K562 (cell line): Measurements from ENCODE around the gene FCHSD1. TPM values are rescaled to one million over a fixed set of nuclear protein-coding genes. Genes with fewer than 3 reads are reported as not detected.

Experiments
- ATAC-seq: fragments of 200-7000 bp; cut with Tn5 transposase; 3 replicates; pipeline ENCODE4 v1.9.1; 2020; ENCODE audit warnings: moderate library complexity
- BruUV-seq: library from RNA; stranded (reverse); fragments of 400-500 nt; replicated peaks from 2 replicates; lab custom pipeline; 2021; lab: Mats Ljungman, UMichigan
- CTCF ChIA-PET: fragments of 300-600 bp; formaldehyde crosslinking; extraction: SDS; loops from one replicate; lab custom pipeline; 2021; ENCODE audit warnings: low intra/inter-chr PET ratio; lab: Yijun Ruan, JAX
- POLR2A ChIA-PET: fragments of 300-600, 350-650 bp; sonication (Branson Sonifier 250); formaldehyde crosslinking; extraction: SDS; loops from one replicate; lab custom pipeline; 2021; ENCODE audit warnings: antibody characterized with exemption, inconsistent platforms; lab: Yijun Ruan, JAX
- DNase-seq, 4 experiments: peaks; one replicate each; pipeline versions ENCODE4 v3.0.0 to v3.0.0-alpha.2; 2011 to 2018; ENCODE audit warnings: low spot score in 3 of 4, mixed read lengths in 3 of 4; ENCODE audit errors: extremely low read depth in 1 of 4
- FAIRE-seq: peaks from 2 replicates; lab custom pipeline; 2011; peaks lifted over from hg19 to GRCh38; lab: Jason Lieb, UNC
- H2AFZ ChIP-seq: 2 replicates; pipeline ENCODE4 v1.6.0; 2011; ENCODE audit warnings: low read depth, low read length, control low read depth, inconsistent platforms
- H3K27ac ChIP-seq: fragments of 200-600 bp; 3 replicates; pipeline ENCODE4 v1.8.0; 2011; ENCODE audit warnings: low read depth, mild to moderate bottlenecking, control low read depth, inconsistent platforms, low read length, moderate library complexity, mixed read lengths; ENCODE audit errors: extremely low read depth
- H3K27me3 ChIP-seq, 2 experiments: fragments of 300-600 bp in 1 of 2; 2 replicates in 1 of 2; 3 replicates in 1 of 2; pipeline versions ENCODE4 v1.6.0 to v1.8.0; 2011; ENCODE audit warnings: inconsistent platforms in 2 of 2, low read length in 2 of 2, mild to moderate bottlenecking in 1 of 2, mixed read lengths in 1 of 2, moderate library complexity in 1 of 2; ENCODE audit not compliant: control insufficient read depth in 2 of 2, insufficient read depth in 2 of 2
- H3K36me3 ChIP-seq: fragments of 300-600 bp; 3 replicates; pipeline ENCODE4 v1.8.0; 2011; ENCODE audit warnings: mild to moderate bottlenecking, low read length, inconsistent platforms; ENCODE audit not compliant: control insufficient read depth, insufficient read depth
- H3K4me1 ChIP-seq, 2 experiments: fragments of 200-600 bp in 1 of 2; replicated peaks in 1 of 2; 2 replicates in 1 of 2; 3 replicates in 1 of 2; pipeline versions ENCODE4 v1.5.1 to v1.8.0; 2011; ENCODE audit warnings: inconsistent platforms in 2 of 2, low read length in 2 of 2, mild to moderate bottlenecking in 1 of 2, mixed read lengths in 1 of 2, moderate library complexity in 1 of 2; ENCODE audit not compliant: control insufficient read depth in 2 of 2, insufficient read depth in 2 of 2
- H3K4me2 ChIP-seq: 2 replicates; pipeline ENCODE4 v1.6.1; 2011; ENCODE audit warnings: low read length, control low read depth, inconsistent platforms, mixed read lengths; ENCODE audit not compliant: insufficient read depth
- H3K4me3 ChIP-seq: fragments of 200-600 bp; sonication (generic), shearing (Covaris generic); 2 replicates; pipeline ENCODE4 v1.5.1; 2016; ENCODE audit warnings: control low read depth, inconsistent platforms
- H3K79me2 ChIP-seq: fragments of 200-600 bp; 3 replicates; pipeline ENCODE4 v1.8.0; 2011; ENCODE audit warnings: low read length, inconsistent platforms; ENCODE audit not compliant: control insufficient read depth, insufficient read depth
- H3K9ac ChIP-seq, 2 experiments: 2 replicates each; pipeline versions ENCODE4 v1.6.0 to v1.6.1; 2011; ENCODE audit warnings: low read depth in 2 of 2, low read length in 2 of 2, control low read depth in 1 of 2, inconsistent platforms in 1 of 2, mild to moderate bottlenecking in 1 of 2, mixed read lengths in 1 of 2; ENCODE audit not compliant: insufficient read depth in 1 of 2
- H3K9me1 ChIP-seq: one replicate; pipeline ENCODE4 v1.6.0; 2011; ENCODE audit warnings: inconsistent platforms, mild to moderate bottlenecking, low read length, moderate library complexity; ENCODE audit not compliant: control insufficient read depth, insufficient read depth
- H3K9me3 ChIP-seq: replicated peaks from 2 replicates; pipeline ENCODE4 v1.5.1; 2011; ENCODE audit warnings: low read depth, low read length, inconsistent platforms; ENCODE audit not compliant: control insufficient read depth, insufficient read depth
- H4K20me1 ChIP-seq: replicated peaks from 2 replicates; pipeline ENCODE4 v1.6.1; 2011; ENCODE audit warnings: low read length, inconsistent platforms, mixed read lengths; ENCODE audit not compliant: control insufficient read depth, insufficient read depth
- BMI1 ChIP-seq: fragments of 150-350 bp; IDR thresholded peaks from 2 replicates; pipeline ENCODE4 v1.6.1; 2014; ENCODE audit warnings: low read length
- DDX20 ChIP-seq: fragments of 450-650 bp; IDR thresholded peaks from 2 replicates; pipeline ENCODE4 v1.6.1; 2016; ENCODE audit warnings: missing genetic modification characterization, low read depth, mild to moderate bottlenecking, missing compliant biosample characterization, moderate library complexity
- IFI16 ChIP-seq: fragments of 250-450 bp; sonication (Bioruptor Pico); IDR thresholded peaks from 2 replicates; pipeline ENCODE4 v2.1.2; 2022; ENCODE audit warnings: mild to moderate bottlenecking, inconsistent platforms
- JUND ChIP-seq, 2 experiments: IDR thresholded peaks; 2 replicates in 1 of 2; 3 replicates in 1 of 2; pipeline ENCODE4 v1.6.1; 2011; ENCODE audit warnings: borderline replicate concordance in 2 of 2, low read depth in 2 of 2, low read length in 2 of 2, improper control_type of control experiment in 1 of 2, missing biosample characterization in 1 of 2, missing genetic modification characterization in 1 of 2, missing genetic modification reagents in 1 of 2
- LARP7 ChIP-seq: fragments of 450-650 bp; IDR thresholded peaks from 2 replicates; pipeline ENCODE4 v1.6.1; 2016
- SRF ChIP-seq, 2 experiments: fragments of 250-450, 450-650 bp in 1 of 2; sonication (Bioruptor Pico) in 1 of 2; sonication (generic) in 1 of 2; formaldehyde crosslinking; IDR thresholded peaks; 2 replicates each; pipeline versions ENCODE4 v1.5.0 to v1.5.1; 2020 to 2022; ENCODE audit warnings: mild to moderate bottlenecking in 1 of 2, missing genetic modification reagents in 1 of 2
- ZC3H8 ChIP-seq: fragments of 450-650 bp; IDR thresholded peaks from 2 replicates; pipeline ENCODE4 v1.6.1; 2017
- ZNF609 ChIP-seq: sonication (generic); formaldehyde crosslinking; IDR thresholded peaks from 2 replicates; pipeline ENCODE4 v1.8.1; 2023; ENCODE audit warnings: missing genetic modification reagents, mild to moderate bottlenecking, borderline replicate concordance
- WGBS: fragments of 100-300 bp; shearing (Covaris generic); methylation state at CpG from one replicate; pipeline ENCODE4 v1.1.6; 2016; ENCODE audit warnings: low coverage, mixed read lengths; ENCODE audit not compliant: insufficient coverage; ENCODE audit errors: missing lambda C conversion rate; 5-methylcytosine and 5-hydroxymethylcytosine counted together
- in situ Hi-C: fragments of 300-500 bp; cut with MboI; formaldehyde crosslinking; loops from 4 replicates; pipeline ENCODE4 v1.15.0; 2018; ENCODE audit warnings: inconsistent platforms, mixed read lengths
- intact Hi-C: fragments of 100-400 bp; cut with micrococcal nuclease; formaldehyde crosslinking; loops from 2 replicates; pipeline ENCODE4 v1.14.2; 2022
- polyA plus RNA-seq, 8 experiments: library from polyadenylated mRNA; depleted of rRNA in 4 of 8; stranded (reverse) in 5 of 8; unstranded in 3 of 8; fragments of >200 nt; fragmentation: Nextera tagmentation in 2 of 8; fragmentation: Illumina TruSeq in 1 of 8; extraction: Ambion mirVana in 2 of 8; extraction: Trizol in 1 of 8; gene quantifications; 2 replicates each; pipeline versions ENCODE4 v1.2.1 to v1.2.3, GENCODE V29; 2011 to 2014; ENCODE audit warnings: inconsistent platforms in 1 of 8, missing spikeins in 1 of 8
- total RNA-seq, 7 experiments: library from RNA; depleted of rRNA in 6 of 7; stranded (reverse); fragments of >200 nt in 6 of 7; fragmentation: Illumina TruSeq in 2 of 7; extraction: Trizol in 2 of 7; gene quantifications; 2 replicates each; pipeline versions ENCODE4 v1.2.1 to v1.2.3, GENCODE V29; 2011 to 2021; ENCODE audit warnings: low replicate concordance in 1 of 7
- TF ChIP-seq, protein P1 (sequence below): fragments of 450-650 bp; IDR thresholded peaks from 2 replicates; pipeline ENCODE4 v1.6.1; 2017; ENCODE audit warnings: antibody characterized with exemption

Gene FCHSD1
- total and polyA plus RNA-seq, 9 of the 15 experiments (the other 6 are each of a cell fraction or from before 2014, with no cell fraction given) = 0.35 to 37.5 (median 13.6) TPM

GRCh38 chr5:141597814-141598213 lies 53.4 kb downstream of the FCHSD1 start:
- H3K36me3 ChIP-seq = peaks cover 62% of the 10 kb centered on the region
- H3K27ac ChIP-seq = peak overlapping the region; percentile 29; the same call in 2 of the 3 replicates
- H3K27me3 ChIP-seq = no peaks in the 10 kb centered on the region
- ChIA-PET CTCF (interaction anchor here (1.2 kb wide), 1 partner anchor 22 kb away, joined by 3 read pairs; no protein-coding TSS in a partner anchor), POLR2A (interaction anchor here (0.6 to 3.1 kb wide), 5 partner anchors 8 to 534 kb away, joined by 3 to 16 read pairs (median 7); partner anchors contain the start of genes DIAPH1 and PCDHGB1)
- ATAC-seq (peak; percentile 53), DNase-seq (no peak), FAIRE-seq (peak; percentile 59)
- H3K4me3 ChIP-seq = no peak overlapping the region
- no TSS peak for BruUV-seq
- no peak overlapping the region for H3K4me2 ChIP-seq
- H2AFZ ChIP-seq = no peak overlapping the region
- 94% methylated on average over 2 of the region's 2 CpGs for WGBS
- H3K79me2 ChIP-seq = peaks cover 97% of the 10 kb centered on the region
- intact Hi-C loops (no loop called here), in situ Hi-C loops (no loop called here)
- H3K9ac ChIP-seq = no peak overlapping the region
- H3K9me1 ChIP-seq = no peaks in the 10 kb centered on the region
- H3K9me3 ChIP-seq = no peaks in the 10 kb centered on the region
- 0 out of 2 replicates have a peak, but pooled peaks cover 7% of the 10 kb centered on the region for H4K20me1 ChIP-seq
- TF ChIP-seq ZNF609 (CRISPR knock-in tag) = no peak
- TF ChIP-seq BMI1 = no peak
- TF ChIP-seq JUND (IDR thresholded peaks at IDR 0.05; ENCODE audit: borderline replicate concordance, low read depth, low read length) = no peak
- no peak for TF ChIP-seq JUND (tag; IDR thresholded peaks at IDR 0.05; ENCODE audit: borderline replicate concordance, low read depth, low read length)
- TF ChIP-seq, protein P1, sequence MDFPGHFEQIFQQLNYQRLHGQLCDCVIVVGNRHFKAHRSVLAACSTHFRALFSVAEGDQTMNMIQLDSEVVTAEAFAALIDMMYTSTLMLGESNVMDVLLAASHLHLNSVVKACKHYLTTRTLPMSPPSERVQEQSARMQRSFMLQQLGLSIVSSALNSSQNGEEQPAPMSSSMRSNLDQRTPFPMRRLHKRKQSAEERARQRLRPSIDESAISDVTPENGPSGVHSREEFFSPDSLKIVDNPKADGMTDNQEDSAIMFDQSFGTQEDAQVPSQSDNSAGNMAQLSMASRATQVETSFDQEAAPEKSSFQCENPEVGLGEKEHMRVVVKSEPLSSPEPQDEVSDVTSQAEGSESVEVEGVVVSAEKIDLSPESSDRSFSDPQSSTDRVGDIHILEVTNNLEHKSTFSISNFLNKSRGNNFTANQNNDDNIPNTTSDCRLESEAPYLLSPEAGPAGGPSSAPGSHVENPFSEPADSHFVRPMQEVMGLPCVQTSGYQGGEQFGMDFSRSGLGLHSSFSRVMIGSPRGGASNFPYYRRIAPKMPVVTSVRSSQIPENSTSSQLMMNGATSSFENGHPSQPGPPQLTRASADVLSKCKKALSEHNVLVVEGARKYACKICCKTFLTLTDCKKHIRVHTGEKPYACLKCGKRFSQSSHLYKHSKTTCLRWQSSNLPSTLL = no peak
- TF ChIP-seq IFI16 (CRISPR knock-in tag) = no peak
- TF ChIP-seq SRF (CRISPR knock-in tag; IDR thresholded peaks at IDR 0.05) = no peak
- no peak for TF ChIP-seq DDX20
- TF ChIP-seq ZC3H8 = no peak
- no peak for TF ChIP-seq LARP7
- peaks cover 6 to 28% of the 10 kb centered on the region in 2 experiments; a peak in 3 of 5 replicates for H3K4me1 ChIP-seq
